Stimulated activated CD4-positive, alpha-beta T cell treated with anti-CD3 and anti-CD28 coated beads, Interleukin-12 subunit alpha, Interleukin-12 subunit beta, amount 100 ng/mL, for 4 hours (primary cell): ENCODE results near the gene MAPKAPK3.
"Not testable (repeated sequence)": the region's sequence is repeated elsewhere in the genome, so short reads cannot be mapped to it uniquely, and the experiment has no call there.

Experiments
- DNase-seq: peaks from one replicate; pipeline ENCODE4 v3.0.0-alpha.2; 2020

MAPKAPK3 gene

DNA sequence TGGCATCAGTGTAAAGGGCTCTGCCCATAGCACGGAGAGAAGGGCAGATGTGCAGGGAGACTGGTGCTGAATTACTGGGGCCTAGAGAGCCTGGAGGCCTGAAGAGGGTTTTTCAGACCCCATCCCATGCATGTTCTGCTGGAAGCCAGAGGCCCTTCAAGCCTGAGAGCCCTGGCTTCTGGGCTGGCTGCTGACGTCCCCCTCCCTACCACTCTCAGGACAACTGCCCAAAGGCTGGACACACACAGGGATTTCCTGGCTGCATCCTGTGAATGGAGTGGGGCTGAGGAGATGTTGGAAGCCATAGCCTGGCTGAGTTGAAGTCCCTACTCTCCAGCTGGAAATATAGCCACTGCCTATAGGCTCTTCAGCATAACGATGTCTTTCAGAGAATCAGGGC is 40.9 kb downstream of the MAPKAPK3 start:
- no peak for DNase-seq

DNA sequence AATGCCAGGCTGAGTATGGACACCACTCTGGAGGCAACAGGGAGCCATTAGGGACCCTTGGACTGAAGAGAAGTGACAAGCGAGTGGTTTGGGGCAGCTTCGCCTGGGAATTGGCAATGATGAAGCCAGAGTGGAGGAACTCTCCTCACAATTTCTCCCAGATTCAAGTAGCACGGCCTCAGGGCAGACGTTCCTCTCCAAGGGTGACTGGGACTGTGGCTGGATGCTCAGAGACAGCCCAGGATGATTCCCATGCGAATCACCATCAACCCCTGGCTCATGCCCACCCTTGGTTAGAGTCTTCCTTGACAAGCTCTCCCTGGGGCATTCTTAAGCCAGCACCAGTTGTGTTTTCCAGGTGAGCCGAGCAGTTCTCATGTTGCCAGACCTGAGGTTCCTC is 41.5 kb downstream of the MAPKAPK3 start:
- DNase-seq, result no peak

DNA sequence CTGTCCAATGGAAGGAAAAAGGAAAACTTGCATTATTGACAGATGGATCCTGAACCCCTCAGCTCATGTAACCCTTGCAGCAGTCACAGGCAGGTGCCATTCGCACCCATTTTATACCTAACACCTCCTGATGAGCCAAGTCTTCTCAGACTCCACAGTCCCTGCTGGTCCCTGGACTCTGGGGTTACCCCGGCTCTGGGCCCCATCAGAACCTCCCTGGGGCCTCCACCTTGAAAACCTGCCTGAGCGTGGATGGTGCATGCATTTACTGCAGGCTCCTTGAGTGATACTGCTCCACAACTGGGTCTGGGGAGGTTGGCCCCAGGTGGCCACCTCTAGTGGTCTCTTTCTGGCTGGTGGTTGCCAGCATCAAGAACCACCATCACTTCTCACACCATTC is 41.9 kb downstream of the MAPKAPK3 start:
- DNase-seq, result no peak

- no peak for DNase-seq
Observed at GRCh38 chr3:50660386-50660785, 43.4 kb downstream of the MAPKAPK3 start.

DNA sequence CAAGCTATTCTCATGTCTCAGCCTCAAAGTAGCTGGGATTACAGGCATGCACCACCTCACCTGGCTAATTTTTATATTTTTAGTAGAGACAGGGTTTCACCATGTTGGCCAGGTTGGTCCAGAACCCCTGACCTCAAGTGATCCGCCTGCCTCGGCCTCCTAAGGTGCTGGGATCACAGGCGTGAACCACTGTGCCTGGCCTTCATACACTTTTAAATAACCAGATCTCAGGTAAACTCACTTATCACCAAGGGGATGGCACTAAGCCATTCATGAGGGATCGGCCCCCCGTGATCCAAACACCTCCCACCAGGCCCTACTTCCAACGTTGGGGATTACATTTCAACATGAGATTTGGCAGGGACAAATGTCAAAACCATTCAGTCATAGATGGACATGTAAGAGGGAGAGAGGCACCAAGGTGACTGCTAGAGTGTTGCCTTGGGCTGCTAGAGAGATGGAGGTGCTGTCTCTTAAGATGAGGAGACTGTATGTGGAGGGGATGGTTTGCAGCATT is 44.4 kb downstream of the MAPKAPK3 start:
- no peak for DNase-seq

- DNase-seq, result no peak
Observed at GRCh38 chr3:50662408-50662807, 45.5 kb downstream of the MAPKAPK3 start.

GRCh38 chr3:50665081-50665840 is 48.3 kb downstream of the MAPKAPK3 start:
- DNase-seq, result no peak

GRCh38 chr3:50665841-50666115 is 48.8 kb downstream of the MAPKAPK3 start:
- DNase-seq, result not testable (repeated sequence)

DNA sequence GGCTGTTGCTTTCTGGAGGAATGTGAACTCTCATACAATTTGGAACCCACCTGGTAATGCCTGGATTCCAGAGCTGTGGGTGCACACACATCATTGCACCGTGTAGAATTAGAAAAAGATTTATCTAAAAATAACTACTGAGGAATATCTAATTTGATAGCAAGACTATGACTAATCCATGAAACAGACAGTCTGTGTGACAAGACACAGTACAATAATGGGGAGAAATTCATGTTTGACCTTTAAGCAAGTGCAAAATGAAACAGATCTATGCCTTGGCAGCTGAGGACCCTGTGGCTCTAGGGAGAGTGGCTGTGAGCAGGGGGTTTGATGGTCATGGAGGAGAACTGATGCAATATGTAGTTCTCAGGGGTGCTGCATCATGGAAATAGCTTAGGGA is 49.9 kb downstream of the MAPKAPK3 start:
- no peak for DNase-seq

GRCh38 chr3:50671331-50671730 is 54.4 kb downstream of the MAPKAPK3 start:
- no peak for DNase-seq

DNA sequence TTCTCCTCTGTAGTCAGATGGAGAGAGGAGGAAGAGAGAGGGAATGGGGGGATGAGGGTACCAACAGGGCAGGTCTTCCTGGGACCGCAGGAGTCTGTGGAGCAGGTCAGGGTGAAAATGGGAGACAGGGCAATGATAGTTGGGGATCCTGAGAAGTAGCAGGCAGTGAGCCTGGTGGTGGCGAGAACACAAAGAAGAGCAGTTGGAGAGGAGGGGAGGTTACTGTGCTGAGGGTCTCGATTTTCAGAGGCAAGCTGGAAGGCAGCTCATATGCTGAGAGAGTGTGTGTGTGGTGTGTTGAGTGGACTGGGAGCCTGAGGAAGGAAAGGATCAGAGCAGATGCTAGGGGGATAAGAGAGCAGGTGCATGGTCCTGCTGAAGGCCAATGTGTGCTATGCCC is 55.7 kb downstream of the MAPKAPK3 start:
- DNase-seq, result no peak

DNA sequence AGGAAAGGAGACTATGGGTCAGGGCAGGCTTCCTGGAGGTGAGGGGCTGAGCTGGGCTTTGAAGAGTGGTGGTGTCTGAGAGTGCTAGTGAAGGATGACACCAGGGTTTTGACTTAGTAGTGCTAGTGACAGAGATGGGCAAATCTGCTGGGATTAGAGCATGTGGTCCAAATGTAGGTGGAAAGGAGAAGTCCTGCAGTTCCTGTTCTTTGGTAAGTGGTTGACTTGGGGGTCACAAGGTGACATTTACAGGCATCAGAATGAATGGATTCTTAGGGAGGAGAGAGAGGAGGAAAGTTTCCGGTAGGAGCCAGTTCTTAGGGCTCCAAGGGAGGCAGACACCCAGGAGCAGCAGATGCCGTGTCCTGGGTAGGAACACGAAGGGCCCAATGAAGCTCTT is 57.0 kb downstream of the MAPKAPK3 start:
- DNase-seq, result no peak

DNA sequence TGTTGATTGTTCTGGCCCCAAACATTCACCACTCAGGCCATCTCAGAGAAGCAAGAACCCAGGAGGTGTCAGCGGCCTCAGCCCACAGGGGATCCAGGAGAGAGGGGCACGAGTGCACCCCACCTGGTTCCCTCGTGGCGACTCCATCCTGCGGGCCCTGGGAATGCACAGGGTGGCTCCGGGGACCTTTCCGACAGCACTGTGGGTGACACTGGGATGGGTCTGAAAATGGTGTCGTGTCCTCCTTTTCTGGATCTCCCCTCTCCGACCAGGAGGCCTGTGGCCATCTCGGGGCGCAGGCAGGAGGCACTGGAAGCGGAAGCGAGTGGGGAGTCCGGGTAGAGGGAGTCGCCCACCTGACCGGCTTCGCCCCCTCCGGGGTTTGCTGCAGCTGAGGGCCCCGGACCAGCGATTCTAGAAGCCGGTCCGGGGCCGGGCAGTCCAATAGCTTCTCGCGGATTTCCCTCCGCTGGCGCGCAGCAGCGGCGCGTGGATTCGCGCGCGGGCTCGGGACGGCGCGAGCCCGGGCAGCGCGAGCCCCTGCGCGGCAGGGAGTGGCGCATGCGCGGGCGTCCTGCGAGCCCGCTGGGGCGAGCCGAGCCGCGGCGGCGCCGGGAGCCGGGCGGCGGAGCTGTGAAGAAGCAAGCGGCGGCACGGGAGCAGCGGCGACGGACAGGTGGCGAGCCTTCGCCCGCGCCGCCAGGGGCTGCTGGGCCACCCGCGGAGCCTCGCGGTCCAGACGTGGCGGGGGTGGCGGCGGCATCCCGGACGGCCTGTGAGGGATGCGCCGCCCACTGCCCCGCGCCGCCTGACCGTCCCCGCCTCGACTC is 57.6 kb downstream of the MAPKAPK3 start, which contains the start of gene DOCK3:
TSS of gene DOCK3 (plus strand) at position 579 of the 830 bp plus-strand sequence. CDS start 337 bp downstream, outside the sequence.
- peak; percentile 61 for DNase-seq

- DNase-seq, result peak; percentile 64
Observed at GRCh38 chr3:50675179-50676030, 58.5 kb downstream of the MAPKAPK3 start.

DNA sequence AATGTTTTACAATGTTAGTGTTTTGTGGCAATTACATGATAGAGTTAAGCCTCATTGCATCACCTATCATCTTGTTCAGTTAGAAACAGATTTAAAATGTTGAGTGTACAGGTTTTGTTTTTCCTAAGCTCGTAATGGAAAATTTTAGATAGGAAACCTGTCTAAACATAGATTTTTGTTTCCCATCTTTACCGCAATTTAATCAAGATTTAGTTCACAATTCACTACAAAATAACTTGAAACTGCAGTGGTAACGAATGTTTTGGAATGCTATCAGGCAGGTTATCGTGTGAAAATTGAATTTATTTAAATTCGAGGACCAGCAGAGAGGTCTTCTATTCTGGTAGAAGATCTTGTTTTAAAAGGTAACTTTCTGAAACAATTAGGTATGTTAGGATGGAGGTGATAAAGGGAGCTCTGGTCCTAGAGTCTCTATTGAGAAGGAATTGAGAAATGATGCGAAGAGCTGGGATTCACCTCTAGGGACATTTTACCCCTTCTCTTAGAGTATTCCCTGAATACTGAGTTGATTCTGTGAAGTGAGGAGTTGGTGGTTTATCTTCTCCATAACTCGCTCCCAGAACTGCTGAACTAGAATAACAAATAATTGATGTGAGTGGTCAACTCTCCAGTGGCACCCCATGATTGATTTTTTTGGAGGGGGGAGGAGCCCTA is 59.2 kb downstream of the MAPKAPK3 start:
- no peak for DNase-seq

DNA sequence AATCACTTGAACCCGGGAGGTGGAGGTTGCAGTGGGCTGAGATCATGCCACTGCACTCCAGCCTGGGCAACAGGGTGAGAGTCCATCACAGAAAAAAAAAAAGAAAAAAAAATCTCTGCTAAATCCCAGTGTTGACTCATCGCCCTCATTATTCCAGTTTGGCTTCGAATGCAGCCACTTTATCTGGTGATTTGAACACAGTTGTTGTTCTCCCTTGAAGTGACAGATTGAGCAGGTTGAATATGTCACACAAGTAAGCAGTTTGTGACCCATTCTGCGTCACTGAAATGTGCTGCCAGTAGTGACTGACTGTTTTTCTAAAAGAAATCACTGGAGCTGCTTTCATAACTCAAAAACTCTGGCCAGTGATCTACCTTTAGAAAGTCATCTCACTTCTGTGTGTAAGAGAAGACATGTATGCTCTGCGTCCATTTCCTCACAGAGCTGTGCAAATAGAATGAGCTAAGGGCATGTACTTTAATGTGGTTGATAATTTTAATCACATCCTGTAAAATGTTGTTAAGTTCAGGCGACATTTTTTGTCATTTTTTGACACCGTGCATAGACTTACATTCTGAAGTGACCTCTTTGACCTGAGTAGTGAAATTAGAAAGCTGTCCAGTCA is 70.3 kb downstream of the MAPKAPK3 start:
- DNase-seq, result no peak

DNA sequence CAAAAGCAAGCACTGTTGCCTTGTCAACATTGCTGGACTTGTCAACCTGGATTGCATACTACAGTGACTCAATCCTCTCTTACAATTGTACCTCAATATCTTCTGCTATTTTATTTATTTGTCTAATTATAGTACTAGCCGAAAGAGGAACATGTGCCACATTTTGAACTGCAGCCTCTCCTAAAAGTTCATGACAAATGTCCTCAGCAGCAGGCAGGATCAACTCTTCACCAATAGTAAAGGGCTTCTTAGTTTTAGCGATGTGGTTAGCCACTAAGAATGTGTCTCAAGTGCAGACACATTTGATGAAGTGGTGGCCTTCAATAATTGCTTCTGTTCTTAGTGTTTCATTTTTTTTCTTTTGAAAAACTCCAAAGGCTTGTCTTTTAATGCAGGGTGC is 71.0 kb downstream of the MAPKAPK3 start:
- no peak for DNase-seq

DNA sequence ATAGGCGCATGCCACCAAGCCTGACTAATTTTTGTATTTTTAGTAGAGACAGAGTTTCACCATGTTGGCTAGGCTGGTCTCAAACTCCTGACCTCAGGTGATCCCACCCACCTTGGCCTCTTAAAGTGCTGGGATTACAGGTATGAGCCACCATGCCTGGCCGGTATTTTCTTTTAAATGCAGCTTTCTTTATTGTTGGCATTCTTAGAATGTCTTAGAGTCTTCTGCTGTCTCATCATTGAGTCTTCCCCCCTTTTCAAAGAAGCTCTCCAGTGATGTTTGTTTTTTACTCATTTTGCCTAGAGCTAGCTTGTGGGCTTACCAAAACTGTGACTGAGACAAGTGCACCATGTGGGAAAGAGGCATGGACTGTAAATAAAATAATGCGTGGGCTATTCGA is 71.7 kb downstream of the MAPKAPK3 start:
- not testable (repeated sequence) for DNase-seq

DNA sequence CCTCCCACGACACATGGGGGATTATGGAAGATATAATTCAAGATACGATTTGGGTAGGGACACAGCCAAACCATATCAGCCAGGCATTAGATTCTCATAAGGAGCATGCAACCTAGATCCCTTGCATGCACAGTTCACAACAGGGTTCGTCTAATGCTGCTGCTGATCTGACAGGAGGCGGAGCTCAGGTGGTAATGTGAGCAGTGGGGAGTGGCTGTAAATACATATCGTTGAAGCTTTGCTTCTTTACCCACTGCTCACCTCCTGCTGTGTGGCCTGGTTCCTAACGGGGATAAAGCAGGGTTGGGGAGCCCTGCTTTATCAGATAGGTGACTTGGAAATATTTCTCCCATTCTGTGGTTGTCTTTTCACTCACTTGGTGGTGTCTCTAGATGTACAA is 72.6 kb downstream of the MAPKAPK3 start:
- no peak for DNase-seq

GRCh38 chr3:50695031-50695430 is 78.1 kb downstream of the MAPKAPK3 start:
- no peak for DNase-seq

DNA sequence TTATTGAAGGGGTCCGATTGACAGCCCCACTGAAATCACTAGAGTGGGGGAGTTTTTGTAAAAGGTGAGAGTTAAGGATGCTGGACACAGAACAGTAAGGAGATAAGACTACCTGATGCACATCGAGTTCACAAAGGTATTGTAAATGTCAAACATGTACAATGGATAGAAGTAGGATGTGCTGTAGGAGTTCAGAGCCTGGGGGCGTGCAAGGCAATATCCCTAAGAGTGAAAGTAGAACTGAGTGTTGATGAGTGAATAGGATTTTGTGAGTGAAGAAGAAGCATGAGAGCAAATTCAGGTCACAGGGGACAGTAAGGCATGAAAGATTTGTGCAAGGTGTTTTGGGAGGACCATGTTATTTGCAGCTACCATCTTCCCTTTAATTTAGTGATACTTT is 79.3 kb downstream of the MAPKAPK3 start:
- DNase-seq, result no peak

- no peak for DNase-seq
Observed at GRCh38 chr3:50698269-50698668, 81.3 kb downstream of the MAPKAPK3 start.
